HG03432 (cell line): ENCODE results near the gene SMAD3.

Source experiments
- ATAC-seq: cut with Tn5 transposase; IDR thresholded peaks from one replicate; pipeline ENCODE4 v1.9.1; 2021; ENCODE audit warnings: mild to moderate bottlenecking, moderate library complexity; ENCODE audit not compliant: unreplicated experiment

The SMAD3 gene

GRCh38 chr15:67035886-67036285 lies 29.5 kb upstream of the SMAD3 start:
- ATAC-seq = no peak

- ATAC-seq = no peak
Observed at GRCh38 chr15:67036775-67037555, 28.4 kb upstream of the SMAD3 start.

- ATAC-seq = no peak
Observed at GRCh38 chr15:67037694-67038093, 27.7 kb upstream of the SMAD3 start.

GRCh38 chr15:67038736-67039135 lies 26.7 kb upstream of the SMAD3 start:
- no peak for ATAC-seq

- no peak for ATAC-seq
Observed at GRCh38 chr15:67039384-67040075, 25.9 kb upstream of the SMAD3 start.

GRCh38 chr15:67040277-67040676 lies 25.1 kb upstream of the SMAD3 start:
- ATAC-seq = no peak

- no peak for ATAC-seq
Observed at GRCh38 chr15:67042551-67043142, 22.8 kb upstream of the SMAD3 start.

GRCh38 chr15:67043939-67044771 lies 21.2 kb upstream of the SMAD3 start:
- no peak for ATAC-seq

GRCh38 chr15:67047149-67047661 lies 18.2 kb upstream of the SMAD3 start:
- no peak for ATAC-seq

- ATAC-seq = no peak
Observed at GRCh38 chr15:67048281-67049279, 16.8 kb upstream of the SMAD3 start.

GRCh38 chr15:67049351-67050044 lies 15.9 kb upstream of the SMAD3 start:
- ATAC-seq = no peak

- ATAC-seq = no peak
Observed at GRCh38 chr15:67050062-67050461, 15.3 kb upstream of the SMAD3 start.

- no peak for ATAC-seq
Observed at GRCh38 chr15:67050522-67051087, 14.8 kb upstream of the SMAD3 start.

GRCh38 chr15:67051088-67052045 lies 14.0 kb upstream of the SMAD3 start:
- no peak for ATAC-seq

- no peak for ATAC-seq
Observed at GRCh38 chr15:67054676-67055075, 10.7 kb upstream of the SMAD3 start.

- ATAC-seq = no peak
Observed at GRCh38 chr15:67059127-67059553, 6.3 kb upstream of the SMAD3 start.

GRCh38 chr15:67061811-67062368 lies 3.5 kb upstream of the SMAD3 start:
- ATAC-seq = no peak
